Erythroblast (primary cell): ENCODE measurements around the gene HUNK.

Experiments used
- GATA1 ChIP-seq: IDR thresholded peaks from 2 replicates; pipeline ENCODE4 v1.6.1; 2011; ENCODE audit warnings: low read depth, mild to moderate bottlenecking, control low read depth, low read length, moderate library complexity
- POLR2A ChIP-seq: IDR thresholded peaks from 2 replicates; pipeline ENCODE4 v1.6.1; 2011; ENCODE audit warnings: mild to moderate bottlenecking, low read length

GRCh38 chr21:31975491-31975890 is 102.7 kb downstream of the HUNK start:
- TF ChIP-seq POLR2A = no peak
- no peak for TF ChIP-seq GATA1
